ENCODE results near the gene C16orf46. TPM values are rescaled to one million over a fixed set of nuclear protein-coding genes. Genes with fewer than 3 reads are reported as not detected.

The C16orf46 gene
- total RNA-seq, 1 donor from 2014 or later: not detected

DNA sequence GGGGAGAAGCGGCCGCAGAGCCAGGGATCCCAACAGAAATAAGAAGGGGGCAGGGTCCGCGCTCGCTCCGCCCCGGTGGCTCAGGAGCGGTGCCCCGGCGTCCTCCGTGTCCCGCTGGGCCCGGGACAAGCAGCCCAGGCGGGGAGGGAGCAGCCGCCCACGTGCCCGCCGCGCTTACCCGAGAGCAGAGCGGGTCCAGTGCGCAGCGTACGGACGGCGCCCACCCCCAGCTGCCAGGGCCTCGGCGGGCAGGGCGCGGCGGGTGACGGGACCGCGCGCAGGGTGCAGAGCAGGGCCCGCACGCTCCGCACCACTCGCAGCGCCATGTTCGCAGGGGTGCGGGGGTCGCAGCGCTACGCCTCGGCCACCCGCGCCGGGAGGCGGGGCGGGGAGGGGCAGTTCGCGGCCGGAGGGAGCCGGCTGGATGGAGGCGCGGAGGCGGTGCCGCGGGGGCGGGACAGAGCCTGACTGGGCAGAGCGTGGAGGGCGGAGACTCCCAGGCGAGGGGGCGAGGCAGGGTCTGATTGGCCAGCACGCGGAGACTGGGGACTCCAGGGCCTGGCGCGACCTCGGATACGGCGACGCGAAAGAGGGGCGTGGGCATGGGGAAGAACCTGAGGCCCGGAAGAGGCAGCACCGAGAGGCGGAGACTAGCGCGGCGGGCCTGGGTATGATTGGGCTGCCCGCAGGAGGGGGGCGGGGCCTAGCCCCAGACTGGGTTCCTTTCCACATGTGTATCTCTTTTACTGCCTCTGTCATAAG is 19.1 kb upstream of the C16orf46 start, which contains the start of gene GCSH:
GCSH (minus strand) TSS at position 443 of the 762 bp plus-strand sequence; CDS start at position 326, 117 bp downstream.
- peaks cover 14% of the 10 kb centered on the region for H3K4me1 Mint-ChIP-seq (ENCODE audit: unreplicated experiment)
- H3K9me3 Mint-ChIP-seq (ENCODE audit: unreplicated experiment): no peaks in the 10 kb centered on the region
- H3K36me3 Mint-ChIP-seq (ENCODE audit: unreplicated experiment): no peaks in the 10 kb centered on the region
- H3K27ac Mint-ChIP-seq (ENCODE audit: unreplicated experiment): peak within 1 kb of the TSS; percentile 62
- DNase-seq (ENCODE audit: extremely low spot score, unreplicated experiment): peak; percentile 100
- H3K27me3 Mint-ChIP-seq (ENCODE audit: unreplicated experiment): no peaks in the 10 kb centered on the region
- peak within 1 kb of the TSS; percentile 77 for H3K4me3 Mint-ChIP-seq (ENCODE audit: unreplicated experiment)
- TF ChIP-seq, protein P1, sequence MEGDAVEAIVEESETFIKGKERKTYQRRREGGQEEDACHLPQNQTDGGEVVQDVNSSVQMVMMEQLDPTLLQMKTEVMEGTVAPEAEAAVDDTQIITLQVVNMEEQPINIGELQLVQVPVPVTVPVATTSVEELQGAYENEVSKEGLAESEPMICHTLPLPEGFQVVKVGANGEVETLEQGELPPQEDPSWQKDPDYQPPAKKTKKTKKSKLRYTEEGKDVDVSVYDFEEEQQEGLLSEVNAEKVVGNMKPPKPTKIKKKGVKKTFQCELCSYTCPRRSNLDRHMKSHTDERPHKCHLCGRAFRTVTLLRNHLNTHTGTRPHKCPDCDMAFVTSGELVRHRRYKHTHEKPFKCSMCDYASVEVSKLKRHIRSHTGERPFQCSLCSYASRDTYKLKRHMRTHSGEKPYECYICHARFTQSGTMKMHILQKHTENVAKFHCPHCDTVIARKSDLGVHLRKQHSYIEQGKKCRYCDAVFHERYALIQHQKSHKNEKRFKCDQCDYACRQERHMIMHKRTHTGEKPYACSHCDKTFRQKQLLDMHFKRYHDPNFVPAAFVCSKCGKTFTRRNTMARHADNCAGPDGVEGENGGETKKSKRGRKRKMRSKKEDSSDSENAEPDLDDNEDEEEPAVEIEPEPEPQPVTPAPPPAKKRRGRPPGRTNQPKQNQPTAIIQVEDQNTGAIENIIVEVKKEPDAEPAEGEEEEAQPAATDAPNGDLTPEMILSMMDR (IDR thresholded peaks at IDR 0.05): no peak

DNA sequence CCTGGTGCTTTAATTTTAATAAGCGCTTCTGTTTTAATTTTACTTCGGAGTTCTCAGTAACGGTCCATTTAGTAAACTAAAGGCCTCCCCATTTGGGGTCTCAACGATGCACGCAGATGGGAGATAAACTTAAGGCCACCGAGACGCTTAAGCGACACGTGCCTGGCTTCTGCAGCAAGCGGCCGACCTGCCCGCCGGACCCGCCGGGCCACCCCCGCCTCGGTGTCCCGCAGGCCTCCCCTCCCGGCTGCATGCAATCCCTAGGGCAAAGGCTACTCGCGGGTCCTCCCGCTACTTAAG is 18.6 kb upstream of the C16orf46 start:
- TF ChIP-seq, protein P1 (IDR thresholded peaks at IDR 0.05): no peak
- Mint-ChIP-seq H3K9me3 (ENCODE audit: unreplicated experiment) (no peaks in the 10 kb centered on the region), H3K36me3 (ENCODE audit: unreplicated experiment) (no peaks in the 10 kb centered on the region), H3K27ac (ENCODE audit: unreplicated experiment) (peak overlapping the region; percentile 62), H3K27me3 (ENCODE audit: unreplicated experiment) (no peaks in the 10 kb centered on the region), H3K4me3 (ENCODE audit: unreplicated experiment) (peak overlapping the region; percentile 77), H3K4me1 (ENCODE audit: unreplicated experiment) (peaks cover 14% of the 10 kb centered on the region)
- no peak for DNase-seq (ENCODE audit: extremely low spot score, unreplicated experiment)

DNA sequence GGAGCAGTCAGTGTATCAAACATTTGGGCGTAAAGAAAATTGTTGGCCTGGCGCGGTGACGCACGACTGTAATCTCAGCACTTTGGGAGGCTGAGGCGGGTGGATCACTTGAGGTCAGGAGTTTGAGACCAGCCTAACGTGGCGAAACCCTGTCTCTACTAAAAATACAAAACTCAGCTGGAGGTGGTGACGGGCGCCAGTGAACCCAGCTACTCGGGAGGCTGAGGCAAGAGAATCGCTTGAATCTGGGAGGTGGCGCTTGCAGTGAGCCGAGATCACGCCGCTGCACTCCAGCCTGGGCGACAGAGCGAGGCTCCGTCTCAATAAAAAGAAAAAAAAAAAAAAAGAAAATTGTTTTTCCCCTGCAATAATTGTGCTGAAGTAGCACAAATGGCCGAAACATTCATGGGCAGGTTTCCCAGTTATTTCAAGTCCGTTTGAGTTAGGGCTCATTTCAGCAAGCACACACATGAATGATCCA is 17.8 kb upstream of the C16orf46 start:
- H3K9me3 Mint-ChIP-seq (ENCODE audit: unreplicated experiment): no peaks in the 10 kb centered on the region
- H3K27me3 Mint-ChIP-seq (ENCODE audit: unreplicated experiment): no peaks in the 10 kb centered on the region
- no peak for DNase-seq (ENCODE audit: extremely low spot score, unreplicated experiment)
- H3K4me1 Mint-ChIP-seq (ENCODE audit: unreplicated experiment): peaks cover 14% of the 10 kb centered on the region
- H3K27ac Mint-ChIP-seq (ENCODE audit: unreplicated experiment): peak overlapping the region; percentile 62
- TF ChIP-seq, protein P1 (IDR thresholded peaks at IDR 0.05): no peak
- H3K36me3 Mint-ChIP-seq (ENCODE audit: unreplicated experiment): peaks cover under 1% of the 10 kb centered on the region
- peak overlapping the region; percentile 77 for H3K4me3 Mint-ChIP-seq (ENCODE audit: unreplicated experiment)

DNA sequence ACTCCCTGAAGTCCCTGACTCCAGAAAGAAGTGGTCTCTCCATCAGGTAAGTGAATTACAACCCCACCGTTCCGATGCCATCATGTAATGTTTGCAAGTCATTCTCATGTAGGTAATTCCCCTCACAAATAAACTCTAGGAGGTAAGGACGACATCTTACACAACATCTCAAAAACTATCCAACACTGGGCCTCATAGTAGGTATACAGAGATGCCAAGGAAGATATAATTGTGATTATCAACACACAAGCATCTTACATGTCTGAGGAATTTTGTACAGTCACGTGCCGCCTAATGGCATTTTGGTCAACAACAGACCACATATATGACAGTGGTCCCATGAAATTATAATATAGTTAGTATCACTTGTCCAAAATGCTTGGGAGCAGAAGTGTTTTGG is 11.8 kb upstream of the C16orf46 start:
- TF ChIP-seq, protein P1 (IDR thresholded peaks at IDR 0.05): no peak
- Mint-ChIP-seq H3K27me3 (ENCODE audit: unreplicated experiment) (no peaks in the 10 kb centered on the region), H3K27ac (ENCODE audit: unreplicated experiment) (no peak overlapping the region), H3K9me3 (ENCODE audit: unreplicated experiment) (no peaks in the 10 kb centered on the region), H3K36me3 (ENCODE audit: unreplicated experiment) (peaks cover 5% of the 10 kb centered on the region), H3K4me3 (ENCODE audit: unreplicated experiment) (no peak overlapping the region), H3K4me1 (ENCODE audit: unreplicated experiment) (no peaks in the 10 kb centered on the region)
- no peak for DNase-seq (ENCODE audit: extremely low spot score, unreplicated experiment)

DNA sequence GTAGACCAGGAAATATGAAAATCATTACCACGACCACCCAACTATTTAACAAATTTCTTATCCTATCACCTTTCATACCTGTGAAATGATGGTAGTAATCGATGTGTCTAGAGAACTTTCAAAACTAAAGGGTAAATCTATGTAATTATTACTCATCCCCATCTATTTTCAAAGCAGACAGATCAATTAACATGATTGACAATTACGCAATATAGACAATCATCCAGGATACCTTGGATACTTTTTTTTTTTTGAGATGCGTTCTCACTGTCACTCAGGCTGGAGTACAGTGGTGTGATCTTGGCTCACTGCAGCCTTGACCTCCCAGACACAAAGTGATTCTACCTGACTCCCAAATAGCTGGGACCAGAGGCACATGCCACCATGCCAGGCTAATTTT is 4.0 kb upstream of the C16orf46 start:
- TF ChIP-seq, protein P1 (IDR thresholded peaks at IDR 0.05): no peak
- H3K4me1 Mint-ChIP-seq (ENCODE audit: unreplicated experiment): peaks cover 6% of the 10 kb centered on the region
- H3K36me3 Mint-ChIP-seq (ENCODE audit: unreplicated experiment): peaks cover 2% of the 10 kb centered on the region
- H3K4me3 Mint-ChIP-seq (ENCODE audit: unreplicated experiment): no peak overlapping the region
- DNase-seq (ENCODE audit: extremely low spot score, unreplicated experiment): no peak
- no peaks in the 10 kb centered on the region for H3K27me3 Mint-ChIP-seq (ENCODE audit: unreplicated experiment)
- H3K27ac Mint-ChIP-seq (ENCODE audit: unreplicated experiment): no peak overlapping the region
- H3K9me3 Mint-ChIP-seq (ENCODE audit: unreplicated experiment): no peaks in the 10 kb centered on the region

All from osteocyte (in vitro differentiated cells).